ENCODE results near the gene RALY.
A peak's percentile ranks its signal among the peaks of the same experiment; 100 is the strongest.

RALY gene

DNA sequence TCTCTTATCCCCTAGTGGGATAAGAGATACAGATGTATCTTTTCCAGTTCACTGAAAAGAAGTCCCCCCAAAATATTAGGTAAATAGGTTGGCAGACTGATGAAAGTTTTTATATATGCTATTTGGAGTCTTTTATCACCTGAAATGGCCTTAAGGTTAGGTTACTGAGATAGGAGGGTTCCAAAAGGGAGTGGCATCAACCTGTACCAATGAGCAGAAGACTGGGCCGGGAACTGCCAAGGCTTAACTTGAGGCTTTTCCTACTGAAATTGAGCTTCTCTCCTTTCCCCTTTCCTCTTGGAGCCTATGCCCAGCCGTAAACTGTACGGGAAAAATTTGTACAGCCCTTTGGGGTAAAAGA lies 76.3 kb downstream of the RALY start:
- Histone ChIP-seq H3K9me3 (ENCODE audit: control insufficient read depth in 5 of 5, low read length in 5 of 5) (no peaks in the 10 kb centered on the region), H3K36me3 (ENCODE audit: control insufficient read depth in 5 of 5, insufficient read depth in 5 of 5, low read length in 5 of 5) (peaks cover 0 to 32% (median 23%) of the 10 kb centered on the region in 5 donors), H3K4me3 (ENCODE audit: low read depth in 1 of 5, low read length in 5 of 5) (no peak overlapping the region), H3K9ac (ENCODE audit: low read length in 5 of 5) (no peak overlapping the region), H3K4me1 (ENCODE audit: control insufficient read depth in 5 of 5, insufficient read depth in 5 of 5, low read length in 5 of 5) (peaks cover 5 to 24% (median 6%) of the 10 kb centered on the region in 5 donors), H3K27ac (ENCODE audit: low read depth, low read length) (no peak overlapping the region), H3K27me3 (ENCODE audit: control insufficient read depth in 5 of 5, insufficient read depth in 4 of 5, low read length in 5 of 5) (no peaks in the 10 kb centered on the region)

DNA sequence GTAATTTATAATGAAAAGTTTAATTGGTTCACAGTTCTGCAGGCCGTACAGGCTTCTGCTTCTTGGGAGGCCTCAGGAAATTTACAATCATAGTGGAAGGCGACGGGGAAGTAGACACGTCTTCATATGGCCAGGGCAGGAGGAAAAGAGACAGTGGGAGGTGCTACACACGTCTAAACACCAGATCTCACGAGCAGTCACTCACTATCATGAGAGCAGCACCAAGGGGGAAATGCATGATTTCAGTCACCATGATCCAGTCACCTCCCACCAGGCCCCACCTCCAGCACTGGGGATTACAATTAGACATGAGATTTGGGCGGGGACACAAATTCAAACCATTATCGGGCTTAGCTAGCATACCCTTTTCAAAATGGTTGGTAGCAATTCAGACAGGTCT lies 77.1 kb downstream of the RALY start:
- H3K9ac ChIP-seq (ENCODE audit: low read length in 5 of 5) = no peak overlapping the region
- peaks cover 0 to 40% (median 28%) of the 10 kb centered on the region in 5 donors for H3K36me3 ChIP-seq (ENCODE audit: control insufficient read depth in 5 of 5, insufficient read depth in 5 of 5, low read length in 5 of 5)
- no peaks in the 10 kb centered on the region for H3K27me3 ChIP-seq (ENCODE audit: control insufficient read depth in 5 of 5, insufficient read depth in 4 of 5, low read length in 5 of 5)
- no peaks in the 10 kb centered on the region for H3K9me3 ChIP-seq (ENCODE audit: control insufficient read depth in 5 of 5, low read length in 5 of 5)
- no peak overlapping the region for H3K27ac ChIP-seq (ENCODE audit: low read depth, low read length)
- peaks cover 5 to 18% (median 6%) of the 10 kb centered on the region in 5 donors for H3K4me1 ChIP-seq (ENCODE audit: control insufficient read depth in 5 of 5, insufficient read depth in 5 of 5, low read length in 5 of 5)
- no peak overlapping the region for H3K4me3 ChIP-seq (ENCODE audit: low read depth in 1 of 5, low read length in 5 of 5)

GRCh38 chr20:34072076-34072475 lies 78.4 kb downstream of the RALY start:
- no peak overlapping the region for H3K4me3 ChIP-seq (ENCODE audit: low read depth in 1 of 5, low read length in 5 of 5)
- H3K27ac ChIP-seq (ENCODE audit: low read depth, low read length) = no peak overlapping the region
- H3K36me3 ChIP-seq (ENCODE audit: control insufficient read depth in 5 of 5, insufficient read depth in 5 of 5, low read length in 5 of 5) = peaks cover 0 to 52% (median 40%) of the 10 kb centered on the region in 5 donors
- peaks cover 5 to 13% (median 6%) of the 10 kb centered on the region in 5 donors for H3K4me1 ChIP-seq (ENCODE audit: control insufficient read depth in 5 of 5, insufficient read depth in 5 of 5, low read length in 5 of 5)
- no peaks in the 10 kb centered on the region for H3K27me3 ChIP-seq (ENCODE audit: control insufficient read depth in 5 of 5, insufficient read depth in 4 of 5, low read length in 5 of 5)
- H3K9ac ChIP-seq (ENCODE audit: low read length in 5 of 5) = no peak overlapping the region
- H3K9me3 ChIP-seq (ENCODE audit: control insufficient read depth in 5 of 5, low read length in 5 of 5) = no peaks in the 10 kb centered on the region

- H3K4me3 ChIP-seq (ENCODE audit: low read depth in 1 of 5, low read length in 5 of 5) = no peak overlapping the region
- no peaks in the 10 kb centered on the region for H3K9me3 ChIP-seq (ENCODE audit: control insufficient read depth in 5 of 5, low read length in 5 of 5)
- H3K36me3 ChIP-seq (ENCODE audit: control insufficient read depth in 5 of 5, insufficient read depth in 5 of 5, low read length in 5 of 5) = peaks cover 0 to 59% (median 47%) of the 10 kb centered on the region in 5 donors
- peaks cover 5 to 13% (median 6%) of the 10 kb centered on the region in 5 donors for H3K4me1 ChIP-seq (ENCODE audit: control insufficient read depth in 5 of 5, insufficient read depth in 5 of 5, low read length in 5 of 5)
- no peaks in the 10 kb centered on the region for H3K27me3 ChIP-seq (ENCODE audit: control insufficient read depth in 5 of 5, insufficient read depth in 4 of 5, low read length in 5 of 5)
- H3K27ac ChIP-seq (ENCODE audit: low read depth, low read length) = no peak overlapping the region
- H3K9ac ChIP-seq (ENCODE audit: low read length in 5 of 5) = no peak overlapping the region
These were observed 79.1 kb downstream of the RALY start for GRCh38 chr20:34072778-34073177.

GRCh38 chr20:34074101-34074760 lies 80.5 kb downstream of the RALY start:
- Histone ChIP-seq H3K4me1 (ENCODE audit: control insufficient read depth in 5 of 5, insufficient read depth in 5 of 5, low read length in 5 of 5) (peaks cover 5 to 6% (median 6%) of the 10 kb centered on the region in 5 donors), H3K4me3 (ENCODE audit: low read depth in 1 of 5, low read length in 5 of 5) (no peak overlapping the region), H3K27ac (ENCODE audit: low read depth, low read length) (no peak overlapping the region), H3K9ac (ENCODE audit: low read length in 5 of 5) (no peak overlapping the region), H3K27me3 (ENCODE audit: control insufficient read depth in 5 of 5, insufficient read depth in 4 of 5, low read length in 5 of 5) (no peaks in the 10 kb centered on the region), H3K36me3 (ENCODE audit: control insufficient read depth in 5 of 5, insufficient read depth in 5 of 5, low read length in 5 of 5) (peaks cover 0 to 73% (median 61%) of the 10 kb centered on the region in 5 donors), H3K9me3 (ENCODE audit: control insufficient read depth in 5 of 5, low read length in 5 of 5) (no peaks in the 10 kb centered on the region)

DNA sequence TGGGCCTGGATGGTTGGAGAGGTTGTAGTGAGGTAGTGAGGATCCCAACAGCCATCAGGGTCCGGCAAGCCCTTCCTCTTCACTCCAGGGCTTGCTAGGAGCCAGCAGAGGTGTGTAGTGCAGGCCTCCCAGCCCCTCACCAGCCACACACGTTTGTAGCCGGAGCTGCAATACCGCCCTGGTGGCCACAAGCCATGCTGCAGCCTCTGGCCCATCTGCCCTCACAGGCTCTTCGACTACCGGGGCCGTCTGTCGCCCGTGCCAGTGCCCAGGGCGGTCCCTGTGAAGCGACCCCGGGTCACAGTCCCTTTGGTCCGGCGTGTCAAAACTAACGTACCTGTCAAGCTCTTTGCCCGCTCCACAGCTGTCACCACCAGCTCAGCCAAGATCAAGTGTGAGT lies 81.9 kb downstream of the RALY start:
- Histone ChIP-seq H3K4me1 (ENCODE audit: control insufficient read depth in 5 of 5, insufficient read depth in 5 of 5, low read length in 5 of 5) (no peaks in the 10 kb centered on the region), H3K4me3 (ENCODE audit: low read depth in 1 of 5, low read length in 5 of 5) (no peak overlapping the region), H3K9me3 (ENCODE audit: control insufficient read depth in 5 of 5, low read length in 5 of 5) (no peaks in the 10 kb centered on the region), H3K27ac (ENCODE audit: low read depth, low read length) (no peak overlapping the region), H3K9ac (ENCODE audit: low read length in 5 of 5) (no peak overlapping the region), H3K27me3 (ENCODE audit: control insufficient read depth in 5 of 5, insufficient read depth in 4 of 5, low read length in 5 of 5) (no peaks in the 10 kb centered on the region), H3K36me3 (ENCODE audit: control insufficient read depth in 5 of 5, insufficient read depth in 5 of 5, low read length in 5 of 5) (peaks cover 0 to 88% (median 74%) of the 10 kb centered on the region in 5 donors)

DNA sequence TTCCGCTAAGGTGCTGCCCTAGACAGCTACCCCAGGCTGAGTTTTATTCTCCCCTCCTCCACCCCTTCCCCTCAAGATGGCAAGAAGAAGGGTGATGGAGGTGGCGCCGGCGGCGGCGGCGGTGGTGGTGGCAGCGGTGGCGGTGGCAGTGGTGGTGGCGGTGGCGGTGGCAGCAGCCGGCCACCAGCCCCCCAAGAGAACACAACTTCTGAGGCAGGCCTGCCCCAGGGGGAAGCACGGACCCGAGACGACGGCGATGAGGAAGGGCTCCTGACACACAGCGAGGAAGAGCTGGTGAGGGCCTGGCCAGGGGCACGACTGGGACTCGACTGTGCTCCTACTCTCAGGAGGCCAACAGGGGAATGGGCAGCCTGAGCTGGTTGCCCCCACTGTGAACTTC lies 83.2 kb downstream of the RALY start:
- Histone ChIP-seq H3K27me3 (ENCODE audit: control insufficient read depth in 5 of 5, insufficient read depth in 4 of 5, low read length in 5 of 5) (no peaks in the 10 kb centered on the region), H3K27ac (ENCODE audit: low read depth, low read length) (no peak overlapping the region), H3K4me1 (ENCODE audit: control insufficient read depth in 5 of 5, insufficient read depth in 5 of 5, low read length in 5 of 5) (no peaks in the 10 kb centered on the region), H3K4me3 (ENCODE audit: low read depth in 1 of 5, low read length in 5 of 5) (no peak overlapping the region), H3K36me3 (ENCODE audit: control insufficient read depth in 5 of 5, insufficient read depth in 5 of 5, low read length in 5 of 5) (peaks cover 0 to 96% (median 83%) of the 10 kb centered on the region in 5 donors), H3K9ac (ENCODE audit: low read length in 5 of 5) (no peak overlapping the region), H3K9me3 (ENCODE audit: control insufficient read depth in 5 of 5, low read length in 5 of 5) (no peaks in the 10 kb centered on the region)

GRCh38 chr20:34078540-34078939 lies 84.8 kb downstream of the RALY start:
- peaks cover 0 to 87% (median 77%) of the 10 kb centered on the region in 5 donors for H3K36me3 ChIP-seq (ENCODE audit: control insufficient read depth in 5 of 5, insufficient read depth in 5 of 5, low read length in 5 of 5)

GRCh38 chr20:34079818-34080217 lies 86.1 kb downstream of the RALY start:
- Histone ChIP-seq H3K4me3 (ENCODE audit: low read depth in 1 of 5, low read length in 5 of 5) (no peak overlapping the region), H3K9ac (ENCODE audit: low read length in 5 of 5) (no peak overlapping the region), H3K27ac (ENCODE audit: low read depth, low read length) (no peak overlapping the region), H3K27me3 (ENCODE audit: control insufficient read depth in 5 of 5, insufficient read depth in 4 of 5, low read length in 5 of 5) (no peaks in the 10 kb centered on the region), H3K4me1 (ENCODE audit: control insufficient read depth in 5 of 5, insufficient read depth in 5 of 5, low read length in 5 of 5) (peaks cover 0 to 18% (median 8%) of the 10 kb centered on the region in 5 donors), H3K36me3 (ENCODE audit: control insufficient read depth in 5 of 5, insufficient read depth in 5 of 5, low read length in 5 of 5) (peaks cover 0 to 82% (median 75%) of the 10 kb centered on the region in 5 donors), H3K9me3 (ENCODE audit: control insufficient read depth in 5 of 5, low read length in 5 of 5) (no peaks in the 10 kb centered on the region)

More at GRCh38 chr20:34078540-34078939, 84.8 kb downstream of the RALY start:
- Histone ChIP-seq H3K9ac (ENCODE audit: low read length in 5 of 5) (no peak overlapping the region), H3K9me3 (ENCODE audit: control insufficient read depth in 5 of 5, low read length in 5 of 5) (no peaks in the 10 kb centered on the region), H3K27ac (ENCODE audit: low read depth, low read length) (no peak overlapping the region), H3K4me1 (ENCODE audit: control insufficient read depth in 5 of 5, insufficient read depth in 5 of 5, low read length in 5 of 5) (peaks cover 0 to 15% (median 8%) of the 10 kb centered on the region in 5 donors), H3K27me3 (ENCODE audit: control insufficient read depth in 5 of 5, insufficient read depth in 4 of 5, low read length in 5 of 5) (no peaks in the 10 kb centered on the region), H3K4me3 (ENCODE audit: low read depth in 1 of 5, low read length in 5 of 5) (no peak overlapping the region)

DNA sequence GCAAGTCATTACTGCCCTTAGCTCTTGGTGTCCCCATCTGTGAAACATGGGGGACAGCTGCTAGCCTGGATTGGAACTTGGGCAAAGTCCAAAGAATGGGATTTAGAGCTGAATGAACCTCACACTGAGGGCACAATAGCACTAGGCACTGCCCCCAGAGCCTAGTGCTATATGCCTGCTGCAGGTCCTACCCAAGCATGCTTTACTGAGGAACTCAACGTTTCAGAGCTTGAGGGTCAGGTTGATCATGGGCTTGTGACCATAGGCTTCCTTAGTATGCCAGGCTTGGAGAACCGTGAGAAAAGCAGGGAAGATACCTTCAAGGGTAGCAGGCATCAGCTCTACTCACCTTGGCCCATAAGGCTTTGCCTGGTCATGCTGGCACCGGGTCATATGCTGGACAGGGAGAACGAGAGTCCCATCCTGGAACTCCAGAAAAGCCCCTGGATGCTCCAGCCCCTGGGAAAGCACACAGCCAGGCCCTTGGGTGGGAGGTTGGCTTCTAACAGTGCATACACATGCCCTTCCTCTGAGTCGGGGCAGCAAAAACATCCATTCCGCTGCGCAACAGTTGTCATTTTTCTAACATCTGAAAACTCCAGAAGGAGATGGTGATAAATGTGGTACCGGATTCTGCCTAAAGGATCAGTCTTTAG lies 88.6 kb downstream of the RALY start:
- Histone ChIP-seq H3K27ac (ENCODE audit: low read depth, low read length) (peak overlapping the region; percentile 74), H3K4me1 (ENCODE audit: control insufficient read depth in 5 of 5, insufficient read depth in 5 of 5, low read length in 5 of 5) (peaks cover 0 to 18% (median 8%) of the 10 kb centered on the region in 5 donors), H3K27me3 (ENCODE audit: control insufficient read depth in 5 of 5, insufficient read depth in 4 of 5, low read length in 5 of 5) (no peaks in the 10 kb centered on the region), H3K36me3 (ENCODE audit: control insufficient read depth in 5 of 5, insufficient read depth in 5 of 5, low read length in 5 of 5) (peaks cover 0 to 78% (median 63%) of the 10 kb centered on the region in 5 donors), H3K9me3 (ENCODE audit: control insufficient read depth in 5 of 5, low read length in 5 of 5) (no peaks in the 10 kb centered on the region), H3K4me3 (ENCODE audit: low read depth in 1 of 5, low read length in 5 of 5) (no peak overlapping the region), H3K9ac (ENCODE audit: low read length in 5 of 5) (peak overlapping the region in 1 of 5 donors; percentile 3)

Measured in subcutaneous abdominal adipose tissue (tissue), 5 donors.